Epithelial cell of esophagus (primary cell): ENCODE results near the gene SULT1A1.
A peak's percentile ranks its signal among the peaks of the same experiment; 100 is the strongest.
"Not testable (repeated sequence)": the region's sequence is repeated elsewhere in the genome, so short reads cannot be mapped to it uniquely, and the experiment has no call there.

ENCODE experiments used
- DNase-seq: peaks from one replicate; pipeline ENCODE4 v3.0.0; 2010; ENCODE audit warnings: low read depth
- H3K4me3 ChIP-seq: 2 replicates; pipeline ENCODE4 v1.5.1; 2011; ENCODE audit warnings: mild to moderate bottlenecking, low read length, control low read depth
- CTCF ChIP-seq: IDR thresholded peaks from 2 replicates; pipeline ENCODE4 v1.5.1; 2011; ENCODE audit warnings: low read depth, mild to moderate bottlenecking, low read length, control low read depth, inconsistent platforms; ENCODE audit not compliant: insufficient read depth; ENCODE audit errors: missing control alignments

Gene SULT1A1

GRCh38 chr16:28617874-28618273 is 8.0 kb upstream of the SULT1A1 start:
- H3K4me3 ChIP-seq = no peak overlapping the region
- no peak for TF ChIP-seq CTCF
- peak; percentile 62 for DNase-seq

- no peak overlapping the region for H3K4me3 ChIP-seq
- TF ChIP-seq CTCF = no peak
- no peak for DNase-seq
Measured at GRCh38 chr16:28616636-28617035, 6.8 kb upstream of the SULT1A1 start.

GRCh38 chr16:28616224-28616577 is 6.4 kb upstream of the SULT1A1 start:
- H3K4me3 ChIP-seq, DNase-seq: not testable (repeated sequence)

GRCh38 chr16:28615486-28616223 is 5.8 kb upstream of the SULT1A1 start:
- DNase-seq = peak; percentile 28
- peak; percentile 58 for TF ChIP-seq CTCF
- not testable (repeated sequence) for H3K4me3 ChIP-seq

GRCh38 chr16:28614561-28614960 is 4.7 kb upstream of the SULT1A1 start:
- H3K4me3 ChIP-seq, DNase-seq: not testable (repeated sequence)

- DNase-seq, H3K4me3 ChIP-seq: not testable (repeated sequence)
Measured at GRCh38 chr16:28613912-28614311, 4.1 kb upstream of the SULT1A1 start.

GRCh38 chr16:28612359-28613280 is 2.8 kb upstream of the SULT1A1 start:
- H3K4me3 ChIP-seq, DNase-seq: not testable (repeated sequence)

GRCh38 chr16:28610595-28611191 is 849 bp upstream of the SULT1A1 start:
- H3K4me3 ChIP-seq = no peak overlapping the region
- DNase-seq = no peak
- TF ChIP-seq CTCF = no peak

- not testable (repeated sequence) for H3K4me3 ChIP-seq, DNase-seq
Measured at GRCh38 chr16:28608867-28609596, 812 bp downstream of the SULT1A1 start.

GRCh38 chr16:28608496-28608808 is 1.4 kb downstream of the SULT1A1 start:
- not testable (repeated sequence) for H3K4me3 ChIP-seq, DNase-seq

- DNase-seq, H3K4me3 ChIP-seq: not testable (repeated sequence)
Measured at GRCh38 chr16:28607681-28608495, 2.0 kb downstream of the SULT1A1 start.
